ENCODE data around the gene SEMA7A. TPM values are rescaled to one million over a fixed set of nuclear protein-coding genes. Genes with fewer than 3 reads are reported as not detected.

SEMA7A gene
- total RNA-seq, 1 experiment from 2014 or later, result 0.45 TPM

- intact Hi-C loops (cut with micrococcal nuclease; ENCODE audit: unreplicated experiment), result no loop called here
- H3K4me3 ChIP-seq (ENCODE audit: low read depth, low read length, poor library complexity, severe bottlenecking), result no peak overlapping the region
- TF ChIP-seq CTCF (conservative IDR thresholded peaks at IDR 0.05; ENCODE audit: low read depth, low read length) (no peak), EZH2 (IDR thresholded peaks at IDR 0.05; ENCODE audit: borderline replicate concordance, low read depth, low read length, poor library complexity, severe bottlenecking) (no peak)
- no peaks in the 10 kb centered on the region for H3K36me3 ChIP-seq (ENCODE audit: insufficient read depth, low read length, poor library complexity, severe bottlenecking)
- H3K9me3 ChIP-seq (ENCODE audit: low read depth, low read length, poor library complexity, severe bottlenecking), result no peaks in the 10 kb centered on the region
- ChIA-PET CTCF (no interaction called here), POLR2A (ENCODE audit: low non-redundant PET) (no interaction called here)
- no peaks in the 10 kb centered on the region for H3K4me1 ChIP-seq (ENCODE audit: insufficient read depth, low read length, poor library complexity, severe bottlenecking)
- DNase-seq (ENCODE audit: low spot score), result no peak
- H3K27me3 ChIP-seq (replicated peaks; ENCODE audit: insufficient read depth, low read depth, low read length, poor library complexity), result no peaks in the 10 kb centered on the region
- BruUV-seq (replicated peaks), result no TSS peak
- no peak overlapping the region for H3K27ac ChIP-seq (ENCODE audit: low read depth, low read length, poor library complexity, severe bottlenecking)
Measured at GRCh38 chr15:74387141-74387541, 46.6 kb downstream of the SEMA7A start.

GRCh38 chr15:74386496-74387140 is 47.1 kb downstream of the SEMA7A start:
- Histone ChIP-seq H3K27me3 (replicated peaks; ENCODE audit: insufficient read depth, low read depth, low read length, poor library complexity) (no peaks in the 10 kb centered on the region), H3K4me1 (ENCODE audit: insufficient read depth, low read length, poor library complexity, severe bottlenecking) (no peaks in the 10 kb centered on the region), H3K27ac (ENCODE audit: low read depth, low read length, poor library complexity, severe bottlenecking) (no peak overlapping the region), H3K9me3 (ENCODE audit: low read depth, low read length, poor library complexity, severe bottlenecking) (no peaks in the 10 kb centered on the region), H3K36me3 (ENCODE audit: insufficient read depth, low read length, poor library complexity, severe bottlenecking) (no peaks in the 10 kb centered on the region), H3K4me3 (ENCODE audit: low read depth, low read length, poor library complexity, severe bottlenecking) (no peak overlapping the region)
- DNase-seq (ENCODE audit: low spot score), result no peak
- no TSS peak for BruUV-seq (replicated peaks)
- no peak for TF ChIP-seq EZH2 (IDR thresholded peaks at IDR 0.05; ENCODE audit: borderline replicate concordance, low read depth, low read length, poor library complexity, severe bottlenecking)
- no peak for TF ChIP-seq CTCF (conservative IDR thresholded peaks at IDR 0.05; ENCODE audit: low read depth, low read length)
- ChIA-PET POLR2A (ENCODE audit: low non-redundant PET) (no interaction called here), CTCF (no interaction called here)
- intact Hi-C loops (cut with micrococcal nuclease; ENCODE audit: unreplicated experiment), result no loop called here

- intact Hi-C loops (cut with micrococcal nuclease; ENCODE audit: unreplicated experiment), result no loop called here
Measured at GRCh38 chr15:74385733-74386132, 48.0 kb downstream of the SEMA7A start.

More at GRCh38 chr15:74385733-74386132, 48.0 kb downstream of the SEMA7A start:
- Histone ChIP-seq H3K36me3 (ENCODE audit: insufficient read depth, low read length, poor library complexity, severe bottlenecking) (no peaks in the 10 kb centered on the region), H3K27ac (ENCODE audit: low read depth, low read length, poor library complexity, severe bottlenecking) (no peak overlapping the region), H3K27me3 (replicated peaks; ENCODE audit: insufficient read depth, low read depth, low read length, poor library complexity) (no peaks in the 10 kb centered on the region), H3K4me1 (ENCODE audit: insufficient read depth, low read length, poor library complexity, severe bottlenecking) (no peaks in the 10 kb centered on the region), H3K4me3 (ENCODE audit: low read depth, low read length, poor library complexity, severe bottlenecking) (no peak overlapping the region), H3K9me3 (ENCODE audit: low read depth, low read length, poor library complexity, severe bottlenecking) (no peaks in the 10 kb centered on the region)
- TF ChIP-seq CTCF (conservative IDR thresholded peaks at IDR 0.05; ENCODE audit: low read depth, low read length) (no peak), EZH2 (IDR thresholded peaks at IDR 0.05; ENCODE audit: borderline replicate concordance, low read depth, low read length, poor library complexity, severe bottlenecking) (no peak)
- CTCF ChIA-PET, result interaction anchor here (1.1 kb wide), 1 partner anchor 104 kb away, joined by 3 read pairs; no protein-coding TSS in a partner anchor
- DNase-seq (ENCODE audit: low spot score), result no peak
- POLR2A ChIA-PET (ENCODE audit: low non-redundant PET), result no interaction called here
- BruUV-seq (replicated peaks), result no TSS peak

Data from A673 (cell line).